ENCODE results near the gene CYP17A1. TPM values are rescaled to one million over a fixed set of nuclear protein-coding genes. Genes with fewer than 3 reads are reported as not detected.

CYP17A1 gene
- total and polyA plus RNA-seq, 10 of the 15 experiments (the other 5 are each of a cell fraction or from before 2014, with no cell fraction given): 2.1 TPM; not detected in 9

- TF ChIP-seq BCL11A (IDR thresholded peaks at IDR 0.05; ENCODE audit: low read depth, low read length) (no peak), POLR2AphosphoS5 (IDR thresholded peaks at IDR 0.05; ENCODE audit: low read length) (peak; percentile 50; the same call in 1 of the 2 replicates), SIX5 (IDR thresholded peaks at IDR 0.05; ENCODE audit: low read depth, low read length, severe bottlenecking) (no peak), MAX (IDR thresholded peaks at IDR 0.05; ENCODE audit: low read depth, low read length) (0 out of 2 replicates have a peak, but pooled peaks have one; percentile 39), MXI1 (IDR thresholded peaks at IDR 0.05; ENCODE audit: low read depth, low read length) (peak; percentile 91), CHD1 (IDR thresholded peaks at IDR 0.05; ENCODE audit: low read depth, low read length) (no peak), TCF12 (IDR thresholded peaks at IDR 0.05; ENCODE audit: low read depth, low read length) (peak; percentile 74), SP1 (IDR thresholded peaks at IDR 0.05; ENCODE audit: low read depth, low read length) (peak; percentile 1), TCF3 (IDR thresholded peaks at IDR 0.05; ENCODE audit: borderline replicate concordance, insufficient read depth, low read depth, low read length) (0 out of 2 replicates have a peak, but pooled peaks have one; percentile 12), NFYB (IDR thresholded peaks at IDR 0.05; ENCODE audit: insufficient read depth, low read depth, low read length) (0 out of 2 replicates have a peak, but pooled peaks have one; percentile 34), PML (IDR thresholded peaks at IDR 0.05; ENCODE audit: low read length) (0 out of 2 replicates have a peak, but pooled peaks have one; percentile 6), EP300 (IDR thresholded peaks at IDR 0.05; ENCODE audit: borderline replicate concordance in 1 of 2, control insufficient read depth in 1 of 2, low read depth in 2 of 2, low read length in 2 of 2) (peak in 1 of 2 experiments; percentile 45; a peak in 1 of 4 replicates), LARP7 (IDR thresholded peaks at IDR 0.05) (no peak), POU2F2 (IDR thresholded peaks at IDR 0.05; ENCODE audit: borderline replicate concordance, low read depth, low read length) (0 out of 3 replicates have a peak, but pooled peaks have one; percentile 8)
Observed at GRCh38 chr10:102796407-102797176, 40.6 kb downstream of the CYP17A1 start (continued).

Measured in GM12878 (cell line).